ENCODE data around the gene QTRT2. TPM values are rescaled to one million over a fixed set of nuclear protein-coding genes. Genes with fewer than 3 reads are reported as not detected.

The QTRT2 gene
- total RNA-seq, 1 experiment from 2014 or later, result 84.1 TPM

- TF ChIP-seq, protein P1, sequence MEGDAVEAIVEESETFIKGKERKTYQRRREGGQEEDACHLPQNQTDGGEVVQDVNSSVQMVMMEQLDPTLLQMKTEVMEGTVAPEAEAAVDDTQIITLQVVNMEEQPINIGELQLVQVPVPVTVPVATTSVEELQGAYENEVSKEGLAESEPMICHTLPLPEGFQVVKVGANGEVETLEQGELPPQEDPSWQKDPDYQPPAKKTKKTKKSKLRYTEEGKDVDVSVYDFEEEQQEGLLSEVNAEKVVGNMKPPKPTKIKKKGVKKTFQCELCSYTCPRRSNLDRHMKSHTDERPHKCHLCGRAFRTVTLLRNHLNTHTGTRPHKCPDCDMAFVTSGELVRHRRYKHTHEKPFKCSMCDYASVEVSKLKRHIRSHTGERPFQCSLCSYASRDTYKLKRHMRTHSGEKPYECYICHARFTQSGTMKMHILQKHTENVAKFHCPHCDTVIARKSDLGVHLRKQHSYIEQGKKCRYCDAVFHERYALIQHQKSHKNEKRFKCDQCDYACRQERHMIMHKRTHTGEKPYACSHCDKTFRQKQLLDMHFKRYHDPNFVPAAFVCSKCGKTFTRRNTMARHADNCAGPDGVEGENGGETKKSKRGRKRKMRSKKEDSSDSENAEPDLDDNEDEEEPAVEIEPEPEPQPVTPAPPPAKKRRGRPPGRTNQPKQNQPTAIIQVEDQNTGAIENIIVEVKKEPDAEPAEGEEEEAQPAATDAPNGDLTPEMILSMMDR (conservative IDR thresholded peaks at IDR 0.05), result no peak
- Histone ChIP-seq H3K79me1 (ENCODE audit: insufficient read depth, low read depth, low read length, poor library complexity, severe bottlenecking) (no peaks in the 10 kb centered on the region), H2BK15ac (ENCODE audit: low read depth, low read length) (no peak overlapping the region), H2BK12ac (ENCODE audit: insufficient read length, low read depth, low read length) (no peak overlapping the region), H3T11ph (ENCODE audit: low read length) (no peak overlapping the region), H2BK20ac (ENCODE audit: low read depth, low read length, poor library complexity, severe bottlenecking) (no peak overlapping the region), H3K14ac (ENCODE audit: insufficient read depth, low read length) (no peak overlapping the region), H4K5ac (ENCODE audit: insufficient read length, low read depth, low read length) (no peak overlapping the region), H4K8ac (replicated peaks; ENCODE audit: insufficient read length, low read depth, low read length) (no peak overlapping the region), H3K4me1 (ENCODE audit: insufficient read depth, low read length) (no peaks in the 10 kb centered on the region), H3K9me3 (ENCODE audit: control insufficient read depth, low read depth, low read length) (no peaks in the 10 kb centered on the region), H3K27me3 (ENCODE audit: insufficient read depth, low read length) (no peaks in the 10 kb centered on the region), H2AFZ (ENCODE audit: low read length) (no peak overlapping the region), H3K4ac (ENCODE audit: low read depth, low read length) (no peak overlapping the region), H3K4me2 (ENCODE audit: insufficient read depth, insufficient read length, low read length) (no peak overlapping the region), H2BK5ac (ENCODE audit: insufficient read length, low read length) (no peak overlapping the region), H3K56ac (ENCODE audit: insufficient read length, low read depth, low read length) (no peak overlapping the region), H3K23ac (ENCODE audit: insufficient read length, low read depth, low read length) (no peak overlapping the region), H3K79me2 (ENCODE audit: insufficient read depth, low read length) (no peaks in the 10 kb centered on the region), H4K91ac (ENCODE audit: insufficient read length, low read depth, low read length) (no peak overlapping the region), H4K20me1 (ENCODE audit: control insufficient read depth, insufficient read depth, insufficient read length) (no peaks in the 10 kb centered on the region), H3K23me2 (ENCODE audit: insufficient read length, low read depth, low read length, poor library complexity, severe bottlenecking) (no peaks in the 10 kb centered on the region), H2AK5ac (ENCODE audit: insufficient read length, low read length) (no peak overlapping the region), H3K18ac (ENCODE audit: insufficient read length, low read depth, low read length) (no peak overlapping the region), H3K27ac (ENCODE audit: insufficient read length, low read depth, low read length) (no peak overlapping the region), H3K9ac (ENCODE audit: extremely low read depth, insufficient read length, low read length) (no peak overlapping the region), H2BK120ac (ENCODE audit: low read depth, low read length, poor library complexity, severe bottlenecking) (no peak overlapping the region)
- H3K36me3 Mint-ChIP-seq (ENCODE audit: insufficient read depth in 1 of 3, low read depth in 3 of 3), result peaks cover 43 to 96% (median 74%) of the 10 kb centered on the region in 3 experiments
- H3K4me1 Mint-ChIP-seq, result no peaks in the 10 kb centered on the region
- no peak overlapping the region for H3K4me3 Mint-ChIP-seq
- DNase-seq, result no peak
- no peak overlapping the region for H3K27ac Mint-ChIP-seq
- no peaks in the 10 kb centered on the region for H3K9me3 Mint-ChIP-seq
- no peaks in the 10 kb centered on the region for H3K27me3 Mint-ChIP-seq (ENCODE audit: low read depth)
These were observed 21.6 kb downstream of the QTRT2 start for GRCh38 chr3:114078126-114078525.

All from H9 (cell line).